Calu3 (cell line): ENCODE measurements around the gene HBD. TPM values are rescaled to one million over a fixed set of nuclear protein-coding genes. Genes with fewer than 3 reads are reported as not detected.

Experiments
- BruUV-seq: library from RNA; stranded (reverse); fragments of 400-500 nt; replicated peaks from 2 replicates; lab custom pipeline; 2021; lab: Mats Ljungman, UMichigan
- CTCF ChIA-PET: fragments of 300-600 bp; sonication (Branson Sonifier 250); formaldehyde crosslinking; loops from one replicate; lab custom pipeline; 2022; ENCODE audit warnings: antibody characterized with exemption; lab: Charles Lee
- DNase-seq: peaks from one replicate; pipeline ENCODE4 v3.0.0; 2022
- H3K27ac Mint-ChIP-seq: one replicate; pipeline ENCODE4 v1.8.0; 2022; ENCODE audit warnings: mixed read lengths; ENCODE audit not compliant: unreplicated experiment
- H3K27me3 Mint-ChIP-seq: one replicate; pipeline ENCODE4 v1.8.0; 2022; ENCODE audit warnings: mixed read lengths; ENCODE audit not compliant: unreplicated experiment
- H3K36me3 Mint-ChIP-seq: one replicate; pipeline ENCODE4 v1.8.0; 2022; ENCODE audit warnings: mild to moderate bottlenecking, moderate library complexity, mixed read lengths; ENCODE audit not compliant: insufficient read depth, unreplicated experiment
- H3K4me1 Mint-ChIP-seq: one replicate; pipeline ENCODE4 v1.8.0; 2022; ENCODE audit warnings: mild to moderate bottlenecking, low read depth, mixed read lengths; ENCODE audit not compliant: unreplicated experiment
- H3K4me3 Mint-ChIP-seq: one replicate; pipeline ENCODE4 v1.8.0; 2022; ENCODE audit warnings: mild to moderate bottlenecking, low read depth, moderate library complexity, mixed read lengths; ENCODE audit not compliant: unreplicated experiment
- H3K9me3 Mint-ChIP-seq: one replicate; pipeline ENCODE4 v1.8.0; 2022; ENCODE audit warnings: low read depth, mixed read lengths; ENCODE audit not compliant: unreplicated experiment
- CTCF ChIP-seq: fragments of 200-600 bp; IDR thresholded peaks from one replicate; pipeline ENCODE4 v1.8.0; 2022; ENCODE audit warnings: antibody characterized with exemption; ENCODE audit not compliant: unreplicated experiment
- intact Hi-C: fragments of 100-400 bp; cut with micrococcal nuclease; formaldehyde crosslinking; loops from one replicate; pipeline ENCODE4 v1.10.0; 2022; ENCODE audit not compliant: unreplicated experiment
- total RNA-seq: library from RNA; stranded (reverse); gene quantifications from 2 replicates; pipeline ENCODE4 v1.2.3, GENCODE V29; 2022

Gene HBD
- total RNA-seq, 1 experiment from 2014 or later = not detected

DNA sequence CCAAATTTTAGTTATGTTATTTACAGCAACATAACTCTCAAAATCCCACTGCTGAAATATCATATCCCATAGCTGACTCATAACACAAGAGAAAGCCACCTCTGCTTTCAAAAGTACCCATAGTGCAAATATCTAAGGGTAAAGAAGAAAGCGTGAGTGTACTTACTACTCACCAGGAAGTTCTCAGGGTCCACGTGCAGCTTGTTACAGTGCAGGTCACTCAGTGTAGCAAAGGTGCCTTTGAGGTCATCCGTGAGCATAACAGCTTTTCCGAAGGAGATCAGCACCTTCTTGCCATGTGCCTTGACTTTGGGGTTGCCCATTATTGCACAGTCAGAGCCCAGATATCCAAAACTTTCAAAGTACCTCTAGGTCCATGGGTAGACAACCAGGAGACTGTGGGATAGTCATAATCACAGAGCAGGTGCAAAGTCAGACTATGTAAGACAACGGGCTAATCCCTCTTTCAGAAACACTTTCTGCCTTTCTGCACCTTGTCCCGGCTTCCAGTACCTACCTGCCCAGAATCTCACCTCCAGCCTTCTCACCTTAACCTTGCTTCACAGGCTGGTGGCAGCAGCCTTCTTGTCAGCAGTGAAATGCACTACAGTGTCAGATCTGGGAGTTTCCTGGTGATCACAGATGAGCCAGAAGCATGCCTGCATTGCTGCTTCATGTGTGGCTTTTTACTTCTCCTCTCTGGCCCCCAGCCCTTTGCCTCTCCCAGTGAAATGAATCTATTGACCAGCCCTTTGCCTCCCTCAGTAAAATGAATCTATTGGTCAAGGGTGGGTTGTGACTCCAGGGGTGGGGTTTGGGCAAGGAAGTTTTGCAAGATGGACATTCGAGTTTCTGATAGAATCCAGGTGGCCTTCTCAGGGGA lies 8.9 kb upstream of the HBD start:
- CTCF ChIA-PET = no interaction called here

DNA sequence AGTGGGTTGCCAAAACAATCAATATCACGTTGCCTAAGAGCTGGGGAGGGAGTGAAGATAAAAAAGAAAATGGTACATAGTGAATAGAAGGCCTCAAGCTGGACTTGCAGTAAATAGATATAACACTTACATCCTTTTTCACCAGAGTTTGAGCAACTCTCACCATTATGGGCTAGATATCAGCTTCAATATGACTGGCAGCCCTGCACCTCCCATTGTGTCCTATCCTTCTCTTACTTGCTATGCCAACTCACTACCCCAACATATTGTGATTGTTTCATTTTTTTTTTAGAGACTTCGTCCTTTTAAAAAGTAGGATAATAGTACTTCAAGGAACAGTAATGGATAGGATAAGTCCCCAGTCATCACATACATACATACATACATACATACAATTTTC lies 7.9 kb upstream of the HBD start:
- H3K36me3 Mint-ChIP-seq = no peaks in the 10 kb centered on the region
- H3K27me3 Mint-ChIP-seq = peaks cover 28% of the 10 kb centered on the region
- H3K27ac Mint-ChIP-seq = no peak overlapping the region
- intact Hi-C loops = no loop called here
- TF ChIP-seq CTCF = no peak
- H3K4me3 Mint-ChIP-seq = no peak overlapping the region
- no peaks in the 10 kb centered on the region for H3K4me1 Mint-ChIP-seq
- CTCF ChIA-PET = no interaction called here
- DNase-seq = no peak
- no peaks in the 10 kb centered on the region for H3K9me3 Mint-ChIP-seq
- no TSS peak for BruUV-seq

More for the DNA sequence above, 8.9 kb upstream of the HBD start:
- H3K4me3 Mint-ChIP-seq = no peak overlapping the region
- no peak for TF ChIP-seq CTCF
- H3K36me3 Mint-ChIP-seq = no peaks in the 10 kb centered on the region
- no peaks in the 10 kb centered on the region for H3K4me1 Mint-ChIP-seq
- no peak overlapping the region for H3K27ac Mint-ChIP-seq
- no peaks in the 10 kb centered on the region for H3K9me3 Mint-ChIP-seq
- intact Hi-C loops = no loop called here
- DNase-seq = no peak
- peaks cover 38% of the 10 kb centered on the region for H3K27me3 Mint-ChIP-seq
- no TSS peak for BruUV-seq

DNA sequence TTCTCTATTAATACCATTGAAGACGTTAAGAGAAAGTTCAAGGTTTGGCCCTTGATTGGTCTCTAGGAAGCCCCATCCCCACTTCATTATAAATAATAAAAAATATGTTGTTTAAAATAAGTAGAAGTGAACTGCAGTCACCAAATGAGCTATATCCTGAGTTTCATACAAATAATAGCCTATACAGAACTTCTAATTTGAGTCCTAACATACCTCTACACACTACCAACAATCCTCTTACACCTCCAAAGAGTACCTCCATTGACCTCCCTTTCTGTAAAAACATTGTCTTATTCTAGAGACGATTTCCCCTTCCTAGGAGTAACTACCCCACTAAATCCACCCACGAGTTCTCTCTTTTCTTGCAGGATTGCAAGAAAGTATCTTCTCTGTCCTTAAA lies 7.2 kb upstream of the HBD start:
- no peaks in the 10 kb centered on the region for H3K36me3 Mint-ChIP-seq
- intact Hi-C loops = no loop called here
- H3K9me3 Mint-ChIP-seq = no peaks in the 10 kb centered on the region
- H3K4me3 Mint-ChIP-seq = no peak overlapping the region
- H3K4me1 Mint-ChIP-seq = no peaks in the 10 kb centered on the region
- TF ChIP-seq CTCF = no peak
- BruUV-seq = no TSS peak
- H3K27ac Mint-ChIP-seq = no peak overlapping the region
- DNase-seq = no peak
- CTCF ChIA-PET = no interaction called here
- peaks cover 20% of the 10 kb centered on the region for H3K27me3 Mint-ChIP-seq

DNA sequence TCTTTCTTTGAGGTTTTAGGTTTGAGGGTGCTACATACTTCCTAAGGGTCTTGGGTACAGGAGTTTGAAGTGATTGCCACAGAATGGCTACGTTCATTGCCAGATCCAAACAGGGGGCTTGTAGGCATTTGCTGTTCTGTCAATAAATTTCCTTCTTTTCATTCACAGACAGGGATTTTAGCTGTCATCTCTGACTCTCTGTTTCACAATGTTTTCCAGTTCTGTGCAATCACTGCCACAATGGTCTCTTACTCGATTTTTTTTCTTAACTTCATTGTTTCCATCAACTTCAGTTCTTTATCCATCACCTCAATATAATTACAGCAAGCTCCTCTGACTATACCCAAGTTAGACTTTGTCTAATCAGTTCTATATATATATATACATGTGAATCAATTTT lies 6.2 kb upstream of the HBD start:
- H3K4me1 Mint-ChIP-seq = no peaks in the 10 kb centered on the region
- no TSS peak for BruUV-seq
- no peaks in the 10 kb centered on the region for H3K36me3 Mint-ChIP-seq
- no peak overlapping the region for H3K4me3 Mint-ChIP-seq
- peaks cover 10% of the 10 kb centered on the region for H3K27me3 Mint-ChIP-seq
- TF ChIP-seq CTCF = no peak
- no peak for DNase-seq
- CTCF ChIA-PET = no interaction called here
- H3K27ac Mint-ChIP-seq = no peak overlapping the region
- intact Hi-C loops = no loop called here
- H3K9me3 Mint-ChIP-seq = no peaks in the 10 kb centered on the region
